HUES6 (cell line): Measurements from ENCODE around the gene RASSF3.

Experiments
- H3K27ac ChIP-seq: 2 replicates; pipeline ENCODE4 v1.7.0; 2013; ENCODE audit warnings: low read depth, mild to moderate bottlenecking, low read length, inconsistent platforms
- H3K27me3 ChIP-seq: 2 replicates; pipeline ENCODE4 v1.6.1; 2013; ENCODE audit warnings: low read length; ENCODE audit not compliant: control insufficient read depth, insufficient read depth
- H3K36me3 ChIP-seq: 2 replicates; pipeline ENCODE4 v1.6.1; 2013; ENCODE audit warnings: low read length; ENCODE audit not compliant: control insufficient read depth, insufficient read depth
- H3K4me1 ChIP-seq: 2 replicates; pipeline ENCODE4 v1.6.1; 2013; ENCODE audit warnings: low read length; ENCODE audit not compliant: control insufficient read depth, insufficient read depth
- H3K4me3 ChIP-seq: 2 replicates; pipeline ENCODE4 v1.5.1; 2013; ENCODE audit warnings: low read depth, low read length
- H3K9ac ChIP-seq: one replicate; pipeline ENCODE4 v1.6.1; 2013; ENCODE audit warnings: mild to moderate bottlenecking, low read length
- H3K9me3 ChIP-seq: 2 replicates; pipeline ENCODE4 v1.6.1; 2013; ENCODE audit warnings: low read depth, low read length; ENCODE audit not compliant: control insufficient read depth, insufficient read depth

The RASSF3 gene

GRCh38 chr12:64695550-64695949, 85.3 kb downstream of the RASSF3 start:
- H3K9ac ChIP-seq: no peak overlapping the region
- H3K9me3 ChIP-seq: no peaks in the 10 kb centered on the region
- no peak overlapping the region for H3K4me3 ChIP-seq
- H3K4me1 ChIP-seq: peaks cover 39% of the 10 kb centered on the region
- no peak overlapping the region for H3K27ac ChIP-seq
- H3K27me3 ChIP-seq: no peaks in the 10 kb centered on the region
- peaks cover 25% of the 10 kb centered on the region for H3K36me3 ChIP-seq

GRCh38 chr12:64696080-64696741, 85.9 kb downstream of the RASSF3 start:
- Histone ChIP-seq H3K4me3 (no peak overlapping the region), H3K9ac (no peak overlapping the region), H3K27ac (no peak overlapping the region), H3K4me1 (peaks cover 37% of the 10 kb centered on the region), H3K36me3 (peaks cover 25% of the 10 kb centered on the region), H3K27me3 (no peaks in the 10 kb centered on the region), H3K9me3 (no peaks in the 10 kb centered on the region)

GRCh38 chr12:64699504-64700115, 89.3 kb downstream of the RASSF3 start:
- H3K4me1 ChIP-seq: peaks cover 12% of the 10 kb centered on the region; the same call in 1 of the 2 replicates
- no peak overlapping the region for H3K9ac ChIP-seq
- H3K4me3 ChIP-seq: no peak overlapping the region
- H3K27me3 ChIP-seq: no peaks in the 10 kb centered on the region
- H3K36me3 ChIP-seq: peaks cover 14% of the 10 kb centered on the region
- no peaks in the 10 kb centered on the region for H3K9me3 ChIP-seq
- no peak overlapping the region for H3K27ac ChIP-seq

GRCh38 chr12:64700532-64700931, 90.2 kb downstream of the RASSF3 start:
- Histone ChIP-seq H3K4me1 (peaks cover 5% of the 10 kb centered on the region; the same call in 1 of the 2 replicates), H3K4me3 (no peak overlapping the region), H3K27ac (no peak overlapping the region), H3K36me3 (peaks cover 10% of the 10 kb centered on the region; the same call in 1 of the 2 replicates), H3K27me3 (no peaks in the 10 kb centered on the region), H3K9ac (no peak overlapping the region), H3K9me3 (no peaks in the 10 kb centered on the region)

GRCh38 chr12:64701283-64701682, 91.0 kb downstream of the RASSF3 start:
- H3K27ac ChIP-seq: no peak overlapping the region
- H3K9me3 ChIP-seq: no peaks in the 10 kb centered on the region
- no peak overlapping the region for H3K9ac ChIP-seq
- H3K4me3 ChIP-seq: no peak overlapping the region
- H3K27me3 ChIP-seq: no peaks in the 10 kb centered on the region
- peaks cover 10% of the 10 kb centered on the region; the same call in 1 of the 2 replicates for H3K36me3 ChIP-seq
- 0 out of 2 replicates have a peak, but pooled peaks cover under 1% of the 10 kb centered on the region for H3K4me1 ChIP-seq

GRCh38 chr12:64706306-64706705, 96.0 kb downstream of the RASSF3 start:
- Histone ChIP-seq H3K36me3 (no peaks in the 10 kb centered on the region), H3K27ac (no peak overlapping the region), H3K4me1 (no peaks in the 10 kb centered on the region), H3K9ac (no peak overlapping the region), H3K27me3 (no peaks in the 10 kb centered on the region), H3K9me3 (no peaks in the 10 kb centered on the region), H3K4me3 (no peak overlapping the region)

- no peak overlapping the region for H3K27ac ChIP-seq
- H3K36me3 ChIP-seq: no peaks in the 10 kb centered on the region
- no peak overlapping the region for H3K9ac ChIP-seq
- no peak overlapping the region for H3K4me3 ChIP-seq
- no peaks in the 10 kb centered on the region for H3K27me3 ChIP-seq
- H3K9me3 ChIP-seq: no peaks in the 10 kb centered on the region
- no peaks in the 10 kb centered on the region for H3K4me1 ChIP-seq
Measured at GRCh38 chr12:64706857-64707256, 96.6 kb downstream of the RASSF3 start.

GRCh38 chr12:64707362-64707761, 97.1 kb downstream of the RASSF3 start:
- Histone ChIP-seq H3K36me3 (no peaks in the 10 kb centered on the region), H3K27me3 (no peaks in the 10 kb centered on the region), H3K27ac (no peak overlapping the region), H3K9me3 (no peaks in the 10 kb centered on the region), H3K9ac (no peak overlapping the region), H3K4me3 (no peak overlapping the region), H3K4me1 (no peaks in the 10 kb centered on the region)

- Histone ChIP-seq H3K4me3 (no peak overlapping the region), H3K4me1 (no peaks in the 10 kb centered on the region), H3K27ac (no peak overlapping the region), H3K9ac (no peak overlapping the region), H3K27me3 (no peaks in the 10 kb centered on the region), H3K9me3 (no peaks in the 10 kb centered on the region), H3K36me3 (no peaks in the 10 kb centered on the region)
Measured at GRCh38 chr12:64707926-64708325, 97.6 kb downstream of the RASSF3 start.

GRCh38 chr12:64709429-64709828, 99.1 kb downstream of the RASSF3 start:
- H3K9ac ChIP-seq: no peak overlapping the region
- no peak overlapping the region for H3K27ac ChIP-seq
- peaks cover 5% of the 10 kb centered on the region; the same call in 1 of the 2 replicates for H3K36me3 ChIP-seq
- no peaks in the 10 kb centered on the region for H3K4me1 ChIP-seq
- no peaks in the 10 kb centered on the region for H3K9me3 ChIP-seq
- H3K4me3 ChIP-seq: no peak overlapping the region
- no peaks in the 10 kb centered on the region for H3K27me3 ChIP-seq

GRCh38 chr12:64713376-64713775, 103.1 kb downstream of the RASSF3 start:
- no peak overlapping the region for H3K9ac ChIP-seq
- H3K27ac ChIP-seq: no peak overlapping the region
- no peaks in the 10 kb centered on the region for H3K9me3 ChIP-seq
- H3K4me3 ChIP-seq: no peak overlapping the region
- no peaks in the 10 kb centered on the region for H3K27me3 ChIP-seq
- no peaks in the 10 kb centered on the region for H3K4me1 ChIP-seq
- H3K36me3 ChIP-seq: peaks cover 31% of the 10 kb centered on the region
